Measurements from ENCODE around the gene CDY2B. TPM values are rescaled to one million over a fixed set of nuclear protein-coding genes. Genes with fewer than 3 reads are reported as not detected.
"Not testable (repeated sequence)": the region's sequence is repeated elsewhere in the genome, so short reads cannot be mapped to it uniquely, and the experiment has no call there.

The CDY2B gene
- total RNA-seq (not detected), polyA plus RNA-seq (not detected)
- long read RNA-seq, donor 1: 0 reads
- long read RNA-seq, donor 2: 0 reads
- long read RNA-seq, donor 3: 0 reads
- long read RNA-seq, donor 4: 0 reads
- long read RNA-seq, donor 5: 0 reads
- long read RNA-seq, donor 6: 0 reads
- long read RNA-seq, donor 7: 0 reads
- long read RNA-seq, donor 8: 0 reads
- long read RNA-seq, donor 9: 0 reads
- long read RNA-seq, donor 10: 0 reads

GRCh38 chrY:17880120-17880519 is at the start of gene CDY2B:
Gene CDY2B (minus strand): TSS chrY:17880220. CDS start chrY:17879892, 328 bp downstream.
- not testable (repeated sequence) for H3K9me3 ChIP-seq (ENCODE audit: control insufficient read depth in 2 of 2, insufficient read depth in 1 of 2, low read length in 1 of 2); H3K4me3 ChIP-seq (ENCODE audit: low read length in 2 of 2); H3K36me3 ChIP-seq (ENCODE audit: control insufficient read depth in 2 of 2, insufficient read depth in 2 of 2, low read length in 1 of 2); DNase-seq (ENCODE audit: low read depth in 6 of 9, low spot score in 9 of 9); H3K27me3 ChIP-seq (ENCODE audit: control insufficient read depth in 2 of 2, insufficient read depth in 1 of 2, low read length in 1 of 2); H3K4me1 ChIP-seq (ENCODE audit: control insufficient read depth in 2 of 2, insufficient read depth in 2 of 2, low read length in 2 of 2); H3K27ac ChIP-seq (ENCODE audit: low read depth in 1 of 2, low read length in 1 of 2)
- no CpG with 5 or more reads among the region's 2 CpGs for WGBS

- DNase-seq (ENCODE audit: low read depth in 6 of 9, low spot score in 9 of 9); H3K27me3 ChIP-seq (ENCODE audit: control insufficient read depth in 2 of 2, insufficient read depth in 1 of 2, low read length in 1 of 2); H3K4me1 ChIP-seq (ENCODE audit: control insufficient read depth in 2 of 2, insufficient read depth in 2 of 2, low read length in 2 of 2); H3K27ac ChIP-seq (ENCODE audit: low read depth in 1 of 2, low read length in 1 of 2); H3K9me3 ChIP-seq (ENCODE audit: control insufficient read depth in 2 of 2, insufficient read depth in 1 of 2, low read length in 1 of 2); H3K36me3 ChIP-seq (ENCODE audit: control insufficient read depth in 2 of 2, insufficient read depth in 2 of 2, low read length in 1 of 2); H3K4me3 ChIP-seq (ENCODE audit: low read length in 2 of 2): not testable (repeated sequence)
- no CpG with 5 or more reads among the region's 3 CpGs for WGBS
Observed at GRCh38 chrY:17908009-17908408, 28.0 kb upstream of the CDY2B start.

GRCh38 chrY:17907351-17907750 is 27.3 kb upstream of the CDY2B start:
- WGBS: no CpG with 5 or more reads among the region's 2 CpGs
- H3K9me3 ChIP-seq (ENCODE audit: control insufficient read depth in 2 of 2, insufficient read depth in 1 of 2, low read length in 1 of 2): not testable (repeated sequence)

GRCh38 chrY:17881697-17882096 is 1.7 kb upstream of the CDY2B start:
- not testable (repeated sequence) for H3K4me1 ChIP-seq (ENCODE audit: control insufficient read depth in 2 of 2, insufficient read depth in 2 of 2, low read length in 2 of 2); H3K27ac ChIP-seq (ENCODE audit: low read depth in 1 of 2, low read length in 1 of 2); H3K27me3 ChIP-seq (ENCODE audit: control insufficient read depth in 2 of 2, insufficient read depth in 1 of 2, low read length in 1 of 2); DNase-seq (ENCODE audit: low read depth in 6 of 9, low spot score in 9 of 9); H3K36me3 ChIP-seq (ENCODE audit: control insufficient read depth in 2 of 2, insufficient read depth in 2 of 2, low read length in 1 of 2); H3K9me3 ChIP-seq (ENCODE audit: control insufficient read depth in 2 of 2, insufficient read depth in 1 of 2, low read length in 1 of 2); H3K4me3 ChIP-seq (ENCODE audit: low read length in 2 of 2)
- WGBS: no CpG with 5 or more reads among the region's 2 CpGs

More at GRCh38 chrY:17907351-17907750, 27.3 kb upstream of the CDY2B start:
- H3K4me3 ChIP-seq (ENCODE audit: low read length in 2 of 2); H3K36me3 ChIP-seq (ENCODE audit: control insufficient read depth in 2 of 2, insufficient read depth in 2 of 2, low read length in 1 of 2); DNase-seq (ENCODE audit: low read depth in 6 of 9, low spot score in 9 of 9); H3K4me1 ChIP-seq (ENCODE audit: control insufficient read depth in 2 of 2, insufficient read depth in 2 of 2, low read length in 2 of 2); H3K27me3 ChIP-seq (ENCODE audit: control insufficient read depth in 2 of 2, insufficient read depth in 1 of 2, low read length in 1 of 2); H3K27ac ChIP-seq (ENCODE audit: low read depth in 1 of 2, low read length in 1 of 2): not testable (repeated sequence)

- WGBS: no CpG with 5 or more reads among the region's 1 CpG
- H3K36me3 ChIP-seq (ENCODE audit: control insufficient read depth in 2 of 2, insufficient read depth in 2 of 2, low read length in 1 of 2); H3K27me3 ChIP-seq (ENCODE audit: control insufficient read depth in 2 of 2, insufficient read depth in 1 of 2, low read length in 1 of 2); H3K4me3 ChIP-seq (ENCODE audit: low read length in 2 of 2); H3K4me1 ChIP-seq (ENCODE audit: control insufficient read depth in 2 of 2, insufficient read depth in 2 of 2, low read length in 2 of 2); H3K27ac ChIP-seq (ENCODE audit: low read depth in 1 of 2, low read length in 1 of 2); DNase-seq (ENCODE audit: low read depth in 6 of 9, low spot score in 9 of 9); H3K9me3 ChIP-seq (ENCODE audit: control insufficient read depth in 2 of 2, insufficient read depth in 1 of 2, low read length in 1 of 2): not testable (repeated sequence)
Observed at GRCh38 chrY:17876767-17877166, 3.3 kb downstream of the CDY2B start.

- H3K4me3 ChIP-seq (ENCODE audit: low read length in 2 of 2); H3K9me3 ChIP-seq (ENCODE audit: control insufficient read depth in 2 of 2, insufficient read depth in 1 of 2, low read length in 1 of 2); H3K27ac ChIP-seq (ENCODE audit: low read depth in 1 of 2, low read length in 1 of 2); DNase-seq (ENCODE audit: low read depth in 6 of 9, low spot score in 9 of 9); H3K4me1 ChIP-seq (ENCODE audit: control insufficient read depth in 2 of 2, insufficient read depth in 2 of 2, low read length in 2 of 2); H3K36me3 ChIP-seq (ENCODE audit: control insufficient read depth in 2 of 2, insufficient read depth in 2 of 2, low read length in 1 of 2); H3K27me3 ChIP-seq (ENCODE audit: control insufficient read depth in 2 of 2, insufficient read depth in 1 of 2, low read length in 1 of 2): not testable (repeated sequence)
- WGBS: no CpG with 5 or more reads among the region's 3 CpGs
Observed at GRCh38 chrY:17875401-17875800, 4.6 kb downstream of the CDY2B start.

GRCh38 chrY:17871194-17871903 is 8.7 kb downstream of the CDY2B start:
- H3K27ac ChIP-seq (ENCODE audit: low read depth in 1 of 2, low read length in 1 of 2); H3K9me3 ChIP-seq (ENCODE audit: control insufficient read depth in 2 of 2, insufficient read depth in 1 of 2, low read length in 1 of 2); H3K36me3 ChIP-seq (ENCODE audit: control insufficient read depth in 2 of 2, insufficient read depth in 2 of 2, low read length in 1 of 2); H3K27me3 ChIP-seq (ENCODE audit: control insufficient read depth in 2 of 2, insufficient read depth in 1 of 2, low read length in 1 of 2); H3K4me1 ChIP-seq (ENCODE audit: control insufficient read depth in 2 of 2, insufficient read depth in 2 of 2, low read length in 2 of 2); H3K4me3 ChIP-seq (ENCODE audit: low read length in 2 of 2); DNase-seq (ENCODE audit: low read depth in 6 of 9, low spot score in 9 of 9): not testable (repeated sequence)
- WGBS: no CpG with 5 or more reads among the region's 3 CpGs

GRCh38 chrY:17870737-17871136 is 9.3 kb downstream of the CDY2B start:
- not testable (repeated sequence) for H3K4me1 ChIP-seq (ENCODE audit: control insufficient read depth in 2 of 2, insufficient read depth in 2 of 2, low read length in 2 of 2); H3K9me3 ChIP-seq (ENCODE audit: control insufficient read depth in 2 of 2, insufficient read depth in 1 of 2, low read length in 1 of 2)

GRCh38 chrY:17867850-17868249 is 12.2 kb downstream of the CDY2B start:
- H3K4me3 ChIP-seq (ENCODE audit: low read length in 2 of 2); H3K36me3 ChIP-seq (ENCODE audit: control insufficient read depth in 2 of 2, insufficient read depth in 2 of 2, low read length in 1 of 2); H3K27me3 ChIP-seq (ENCODE audit: control insufficient read depth in 2 of 2, insufficient read depth in 1 of 2, low read length in 1 of 2); H3K27ac ChIP-seq (ENCODE audit: low read depth in 1 of 2, low read length in 1 of 2); DNase-seq (ENCODE audit: low read depth in 6 of 9, low spot score in 9 of 9); H3K9me3 ChIP-seq (ENCODE audit: control insufficient read depth in 2 of 2, insufficient read depth in 1 of 2, low read length in 1 of 2); H3K4me1 ChIP-seq (ENCODE audit: control insufficient read depth in 2 of 2, insufficient read depth in 2 of 2, low read length in 2 of 2): not testable (repeated sequence)
- WGBS: no CpG with 5 or more reads among the region's 4 CpGs

More at GRCh38 chrY:17870737-17871136, 9.3 kb downstream of the CDY2B start:
- not testable (repeated sequence) for H3K4me3 ChIP-seq (ENCODE audit: low read length in 2 of 2); H3K27me3 ChIP-seq (ENCODE audit: control insufficient read depth in 2 of 2, insufficient read depth in 1 of 2, low read length in 1 of 2); H3K27ac ChIP-seq (ENCODE audit: low read depth in 1 of 2, low read length in 1 of 2); DNase-seq (ENCODE audit: low read depth in 6 of 9, low spot score in 9 of 9); H3K36me3 ChIP-seq (ENCODE audit: control insufficient read depth in 2 of 2, insufficient read depth in 2 of 2, low read length in 1 of 2)
- WGBS: no CpG with 5 or more reads among the region's 3 CpGs
